H1 (cell line): ENCODE measurements around the gene BEST3. TPM values are rescaled to one million over a fixed set of nuclear protein-coding genes. Genes with fewer than 3 reads are reported as not detected.

ENCODE experiments used
- CTCF ChIA-PET: fragments of 300-600 bp; sonication (Branson Sonifier 250); formaldehyde crosslinking; loops from one replicate; lab custom pipeline; 2021; ENCODE audit not compliant: partially characterized antibody; lab: Charles Lee
- POLR2A ChIA-PET: fragments of 300-600 bp; sonication (Branson Sonifier 250); formaldehyde crosslinking; loops from one replicate; lab custom pipeline; 2021; ENCODE audit warnings: inconsistent platforms; ENCODE audit not compliant: partially characterized antibody; lab: Charles Lee
- DNase-seq, 2 experiments: peaks; one replicate each; pipeline versions ENCODE4 v3.0.0 to v3.0.0-alpha.2; 2010 to 2022; ENCODE audit warnings: low spot score in 2 of 2, low read depth in 1 of 2, mixed read lengths in 1 of 2
- FAIRE-seq: peaks from 2 replicates; lab custom pipeline; 2011; peaks lifted over from hg19 to GRCh38; lab: Jason Lieb, UNC
- H2AFZ ChIP-seq: 2 replicates; pipeline ENCODE4 v1.8.1; 2012; ENCODE audit warnings: low read length, inconsistent platforms
- H2AK5ac ChIP-seq: 2 replicates; pipeline ENCODE4 v1.6.1; 2013; ENCODE audit warnings: low read depth, low read length
- H2BK120ac ChIP-seq: replicated peaks from 2 replicates; pipeline ENCODE3; 2013; ENCODE audit warnings: low read depth, low read length, inconsistent platforms
- H2BK12ac ChIP-seq: 2 replicates; pipeline ENCODE4 v1.6.1; 2013; ENCODE audit warnings: low read depth, low read length
- H2BK15ac ChIP-seq: 2 replicates; pipeline ENCODE4 v1.6.1; 2013; ENCODE audit warnings: low read length
- H2BK20ac ChIP-seq: 2 replicates; pipeline ENCODE4 v1.6.1; 2013; ENCODE audit warnings: low read length
- H2BK5ac ChIP-seq: 2 replicates; pipeline ENCODE4 v1.6.1; 2013; ENCODE audit warnings: low read depth, low read length
- H3K14ac ChIP-seq: 2 replicates; pipeline ENCODE4 v1.6.1; 2013; ENCODE audit warnings: inconsistent platforms; ENCODE audit not compliant: insufficient read length
- H3K18ac ChIP-seq: 2 replicates; pipeline ENCODE4 v1.6.1; 2013; ENCODE audit warnings: low read length; ENCODE audit errors: extremely low read depth
- H3K23ac ChIP-seq: 2 replicates; pipeline ENCODE4 v1.6.1; 2013; ENCODE audit warnings: inconsistent platforms; ENCODE audit not compliant: insufficient read length
- H3K23me2 ChIP-seq: 2 replicates; pipeline ENCODE4 v1.6.1; 2013; ENCODE audit warnings: low read depth, low read length
- H3K27ac ChIP-seq: 2 replicates; pipeline ENCODE4 v1.6.1; 2011; ENCODE audit warnings: low read depth, low read length, inconsistent platforms
- H3K27me3 ChIP-seq, 4 experiments: replicated peaks in 1 of 4; 1 replicate in 1 of 4; 2 replicates in 3 of 4; pipeline versions ENCODE4 v1.6.1 to v1.8.1; 2011 to 2013; ENCODE audit warnings: low read length in 3 of 4, mild to moderate bottlenecking in 3 of 4, inconsistent platforms in 2 of 4, mixed read lengths in 2 of 4, moderate library complexity in 1 of 4; ENCODE audit not compliant: control insufficient read depth in 3 of 4, insufficient read depth in 3 of 4; ENCODE audit errors: extremely low read depth in 1 of 4
- H3K36me3 ChIP-seq, 4 experiments: 2 replicates each; pipeline versions ENCODE4 v1.6.1 to v1.8.1; 2011 to 2013; ENCODE audit warnings: mild to moderate bottlenecking in 4 of 4, low read length in 3 of 4, moderate library complexity in 2 of 4, control low read depth in 1 of 4, inconsistent platforms in 1 of 4; ENCODE audit not compliant: insufficient read depth in 4 of 4, control insufficient read depth in 2 of 4
- H3K4ac ChIP-seq: replicated peaks from 2 replicates; pipeline ENCODE3; 2013; ENCODE audit warnings: low read length, low read depth, mixed read lengths, inconsistent platforms; ENCODE audit not compliant: insufficient read length
- H3K4me1 ChIP-seq, 4 experiments: replicated peaks in 1 of 4; 1 replicate in 1 of 4; 2 replicates in 3 of 4; pipeline versions ENCODE4 v1.6.1 to v1.8.1; 2011 to 2013; ENCODE audit warnings: low read length in 3 of 4, inconsistent platforms in 2 of 4, mixed read lengths in 1 of 4; ENCODE audit not compliant: insufficient read depth in 4 of 4, control insufficient read depth in 3 of 4
- H3K4me2 ChIP-seq, 2 experiments: 2 replicates each; pipeline versions ENCODE4 v1.6.1 to v1.8.1; 2011 to 2013; ENCODE audit warnings: low read depth in 2 of 2, low read length in 2 of 2, control low read depth in 1 of 2, inconsistent platforms in 1 of 2, mild to moderate bottlenecking in 1 of 2; ENCODE audit not compliant: insufficient read depth in 1 of 2
- H3K4me3 ChIP-seq, 4 experiments: fragments of 200-600, 300-600 bp in 1 of 4; sonication (generic), shearing (Covaris generic), sonication (Bioruptor Twin) in 1 of 4; 2 replicates each; pipeline versions ENCODE4 v1.5.1 to v1.8.1; 2011 to 2016; ENCODE audit warnings: low read length in 4 of 4, low read depth in 3 of 4, control low read depth in 2 of 4, inconsistent platforms in 2 of 4, mild to moderate bottlenecking in 2 of 4, mixed read lengths in 1 of 4, moderate library complexity in 1 of 4; ENCODE audit not compliant: insufficient read depth in 2 of 4; ENCODE audit errors: extremely low read depth in 1 of 4
- H3K56ac ChIP-seq: replicated peaks from 2 replicates; pipeline ENCODE3; 2013; ENCODE audit warnings: low read depth, mild to moderate bottlenecking, mixed read lengths, low read length, inconsistent platforms; ENCODE audit not compliant: insufficient read length
- H3K79me1 ChIP-seq: 2 replicates; pipeline ENCODE4 v1.6.1; 2013; ENCODE audit warnings: low read depth, low read length, control low read depth
- H3K79me2 ChIP-seq, 2 experiments: 2 replicates each; pipeline versions ENCODE4 v1.6.1 to v1.8.1; 2012 to 2013; ENCODE audit warnings: low read length in 2 of 2, mild to moderate bottlenecking in 2 of 2, inconsistent platforms in 1 of 2; ENCODE audit not compliant: insufficient read depth in 2 of 2, control insufficient read depth in 1 of 2
- H3K9ac ChIP-seq, 4 experiments: replicated peaks in 1 of 4; 1 replicate in 1 of 4; 2 replicates in 3 of 4; pipeline versions ENCODE4 v1.6.1 to v1.8.1; 2011 to 2013; ENCODE audit warnings: low read depth in 3 of 4, low read length in 3 of 4, control low read depth in 2 of 4, mild to moderate bottlenecking in 2 of 4, moderate library complexity in 2 of 4, inconsistent platforms in 1 of 4; ENCODE audit errors: extremely low read depth in 1 of 4
- H3K9me3 ChIP-seq, 2 experiments: 2 replicates each; pipeline versions ENCODE4 v1.6.1 to v1.8.1; 2012 to 2013; ENCODE audit warnings: mild to moderate bottlenecking in 2 of 2, moderate library complexity in 2 of 2, control low read depth in 1 of 2, inconsistent platforms in 1 of 2, low read depth in 1 of 2, low read length in 1 of 2, mixed read lengths in 1 of 2; ENCODE audit not compliant: insufficient read depth in 2 of 2
- H4K20me1 ChIP-seq, 2 experiments: replicated peaks in 1 of 2; 2 replicates each; pipeline versions ENCODE3 to v1.8.1; 2011 to 2013; ENCODE audit warnings: inconsistent platforms in 2 of 2, low read length in 2 of 2, mild to moderate bottlenecking in 1 of 2; ENCODE audit not compliant: insufficient read depth in 2 of 2, control insufficient read depth in 1 of 2
- H4K5ac ChIP-seq: 2 replicates; pipeline ENCODE4 v1.6.1; 2013; ENCODE audit warnings: low read length, low read depth, mixed read lengths, inconsistent platforms; ENCODE audit not compliant: insufficient read length
- H4K8ac ChIP-seq: 2 replicates; pipeline ENCODE4 v1.8.0; 2013; ENCODE audit warnings: mild to moderate bottlenecking, moderate library complexity, low read length, inconsistent platforms; ENCODE audit not compliant: insufficient read depth; ENCODE audit errors: extremely low read depth
- H4K91ac ChIP-seq: replicated peaks from 2 replicates; pipeline ENCODE3; 2013; ENCODE audit warnings: low read length, mixed read lengths, inconsistent platforms; ENCODE audit not compliant: insufficient read length
- ASH2L ChIP-seq: fragments of 200-600, 300-600 bp; sonication (generic); IDR thresholded peaks from one replicate; pipeline ENCODE4 v1.7.1; 2017; ENCODE audit warnings: low read length
- JUND ChIP-seq: IDR thresholded peaks from 2 replicates; pipeline ENCODE4 v1.6.1; 2011; ENCODE audit warnings: mild to moderate bottlenecking, improper control_type of control experiment, low read length
- KDM5A ChIP-seq: fragments of 200-600 bp; IDR thresholded peaks from 2 replicates; pipeline ENCODE4 v1.7.1; 2012; ENCODE audit warnings: mild to moderate bottlenecking, low read length, inconsistent platforms, mixed read lengths
- NANOG ChIP-seq: IDR thresholded peaks from 2 replicates; pipeline ENCODE4 v1.6.1; 2011; ENCODE audit warnings: low read length, low read depth, mild to moderate bottlenecking, inconsistent platforms; ENCODE audit not compliant: insufficient read depth, poor library complexity, severe bottlenecking
- NRF1 ChIP-seq: IDR thresholded peaks from 2 replicates; pipeline ENCODE4 v1.6.1; 2011; ENCODE audit warnings: mild to moderate bottlenecking, low read depth, low read length, improper control_type of control experiment
- POLR2A ChIP-seq, 2 experiments: IDR thresholded peaks; 1 replicate in 1 of 2; 2 replicates in 1 of 2; pipeline ENCODE4 v1.6.1; 2011; ENCODE audit warnings: low read depth in 2 of 2, low read length in 2 of 2, mild to moderate bottlenecking in 2 of 2; ENCODE audit errors: control extremely low read depth in 1 of 2
- POLR2AphosphoS5 ChIP-seq: IDR thresholded peaks from 2 replicates; pipeline ENCODE4 v1.6.1; 2011; ENCODE audit warnings: low read depth, low read length
- SAP30 ChIP-seq: fragments of 300-600 bp; sonication (generic); IDR thresholded peaks from 2 replicates; pipeline ENCODE4 v1.7.1; 2012; ENCODE audit warnings: low read length, moderate library complexity, mild to moderate bottlenecking, inconsistent platforms; ENCODE audit not compliant: insufficient read depth, insufficient replicate concordance
- SIX5 ChIP-seq: IDR thresholded peaks from 2 replicates; pipeline ENCODE4 v1.6.1; 2011; ENCODE audit warnings: mild to moderate bottlenecking, low read depth, low read length
- TAF1 ChIP-seq: IDR thresholded peaks from 2 replicates; pipeline ENCODE4 v1.6.1; 2011; ENCODE audit warnings: mild to moderate bottlenecking, low read depth, low read length
- WGBS, 2 experiments: shearing (Covaris generic) in 1 of 2; methylation state at CpG; one replicate each; pipeline versions ENCODE4 v1.1.6 to v1.1.7; 2013 to 2015; ENCODE audit warnings: low lambda C conversion rate in 2 of 2, mixed read lengths in 2 of 2, inconsistent platforms in 1 of 2, low coverage in 1 of 2, missing lambda C conversion rate in 1 of 2; ENCODE audit not compliant: insufficient replicate concordance in 2 of 2, insufficient coverage in 1 of 2, insufficient read length in 1 of 2; ENCODE audit errors: extremely low coverage in 1 of 2, missing lambda C conversion rate in 1 of 2; 5-methylcytosine and 5-hydroxymethylcytosine counted together
- polyA plus RNA-seq, 7 experiments: library from polyadenylated mRNA; depleted of rRNA in 3 of 7; stranded (reverse) in 5 of 7; unstranded in 2 of 7; fragments of >200 nt in 5 of 7; fragments of 200-250 nt in 2 of 7; gene quantifications; 1 replicate in 5 of 7; 2 replicates in 1 of 7; 4 replicates in 1 of 7; pipeline versions ENCODE4 v1.2.1 to v1.2.3, GENCODE V29; 2011 to 2013; ENCODE audit warnings: missing spikeins in 2 of 7, mixed read lengths in 2 of 7
- total RNA-seq: library from RNA; stranded (reverse); fragmentation: NEBNext Ultra II Directional; extraction: Animal tissue kit (Norgen Biotek cat#: 25700); gene quantifications from 2 replicates; pipeline ENCODE4 v1.2.1, GENCODE V29; 2021
- TF ChIP-seq, protein P1 (sequence below): IDR thresholded peaks from 2 replicates; pipeline ENCODE4 v1.6.1; 2012; ENCODE audit warnings: low read length, inconsistent platforms

BEST3 gene
- total and polyA plus RNA-seq, 2 of the 8 experiments (the other 6 are each of a cell fraction or from before 2014, with no cell fraction given), result 0.17 TPM; not detected in 1

DNA sequence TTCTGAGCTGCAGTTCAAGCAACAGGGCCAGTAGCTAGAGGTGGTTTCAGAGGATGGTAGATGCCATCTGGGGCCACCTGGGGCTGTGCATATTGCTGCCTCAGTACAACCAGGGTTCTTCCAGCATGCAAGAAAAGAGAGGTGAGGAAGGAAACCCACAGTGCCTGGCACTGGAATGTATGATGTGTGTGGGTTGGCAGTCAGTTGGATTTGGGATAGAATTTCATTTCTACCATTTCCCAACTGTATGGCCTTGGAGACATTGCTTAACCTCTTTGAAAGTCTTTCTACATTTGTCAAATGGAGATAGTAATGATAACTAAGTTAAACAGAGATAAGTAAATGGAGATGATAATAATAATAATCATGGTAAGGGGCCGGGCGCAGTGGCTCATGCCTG is 78.2 kb downstream of the BEST3 start:
- H3K79me1 ChIP-seq, result no peaks in the 10 kb centered on the region
- no peak overlapping the region for H2BK120ac ChIP-seq
- H2AFZ ChIP-seq, result no peak overlapping the region
- H2BK20ac ChIP-seq, result no peak overlapping the region
- H3K56ac ChIP-seq, result no peak overlapping the region
- H2AK5ac ChIP-seq, result no peak overlapping the region
- H3K23ac ChIP-seq, result no peak overlapping the region
- no peak for FAIRE-seq
- WGBS, 2 experiments, result 91% methylated on average over 2 of the region's 2 CpGs; no CpG with 5 or more reads in 1 of the 2 experiments
- H4K5ac ChIP-seq, result no peak overlapping the region
- H3K18ac ChIP-seq, result no peak overlapping the region
- no peaks in the 10 kb centered on the region for H3K23me2 ChIP-seq
- H4K20me1 ChIP-seq, result no peaks in the 10 kb centered on the region
- H2BK5ac ChIP-seq, result no peak overlapping the region
- no peaks in the 10 kb centered on the region for H3K79me2 ChIP-seq
- H3K27me3 ChIP-seq, result no peaks in the 10 kb centered on the region; a peak in 1 of 7 replicates
- no peak overlapping the region for H4K91ac ChIP-seq
- H3K4me1 ChIP-seq, result no peaks in the 10 kb centered on the region
- ChIA-PET POLR2A (no interaction called here), CTCF (interaction anchor here (2.9 to 7.1 kb wide), 2 partner anchors 9 to 18 kb away, joined by 16 to 67 read pairs; no protein-coding TSS in a partner anchor)
- H3K27ac ChIP-seq, result no peak overlapping the region
- H2BK12ac ChIP-seq, result no peak overlapping the region
- H3K4me2 ChIP-seq, result no peak overlapping the region
- H3K4me3 ChIP-seq, result no peak overlapping the region
- DNase-seq, result no peak
- no peak overlapping the region for H3K9ac ChIP-seq
- H4K8ac ChIP-seq, result no peak overlapping the region
- no peak overlapping the region for H3K4ac ChIP-seq
- H3K9me3 ChIP-seq, result no peaks in the 10 kb centered on the region
- H3K36me3 ChIP-seq, result no peaks in the 10 kb centered on the region
- no peak overlapping the region for H2BK15ac ChIP-seq
- no peak overlapping the region for H3K14ac ChIP-seq
- TF ChIP-seq SIX5, result no peak
- TF ChIP-seq NANOG, result no peak
- no peak for TF ChIP-seq NRF1
- TF ChIP-seq SAP30, result no peak
- no peak for TF ChIP-seq ASH2L
- TF ChIP-seq POLR2A (IDR thresholded peaks at IDR 0.05; ENCODE audit: control extremely low read depth in 1 of 2, low read depth in 2 of 2, low read length in 2 of 2), result no peak
- no peak for TF ChIP-seq TAF1
- TF ChIP-seq, protein P1, sequence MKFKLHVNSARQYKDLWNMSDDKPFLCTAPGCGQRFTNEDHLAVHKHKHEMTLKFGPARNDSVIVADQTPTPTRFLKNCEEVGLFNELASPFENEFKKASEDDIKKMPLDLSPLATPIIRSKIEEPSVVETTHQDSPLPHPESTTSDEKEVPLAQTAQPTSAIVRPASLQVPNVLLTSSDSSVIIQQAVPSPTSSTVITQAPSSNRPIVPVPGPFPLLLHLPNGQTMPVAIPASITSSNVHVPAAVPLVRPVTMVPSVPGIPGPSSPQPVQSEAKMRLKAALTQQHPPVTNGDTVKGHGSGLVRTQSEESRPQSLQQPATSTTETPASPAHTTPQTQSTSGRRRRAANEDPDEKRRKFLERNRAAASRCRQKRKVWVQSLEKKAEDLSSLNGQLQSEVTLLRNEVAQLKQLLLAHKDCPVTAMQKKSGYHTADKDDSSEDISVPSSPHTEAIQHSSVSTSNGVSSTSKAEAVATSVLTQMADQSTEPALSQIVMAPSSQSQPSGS, result no peak
- TF ChIP-seq JUND, result no peak
- no peak for TF ChIP-seq KDM5A
- no peak for TF ChIP-seq POLR2AphosphoS5
